BLaER1 (cell line): ENCODE data around the gene MAP3K7CL.

ENCODE experiments used
- H3K27ac ChIP-seq: shearing (Covaris generic); formaldehyde crosslinking; 2 replicates; pipeline ENCODE4 v1.8.1; 2022
- H3K27me3 ChIP-seq: shearing (Covaris generic); formaldehyde crosslinking; 2 replicates; pipeline ENCODE4 v1.8.1; 2022
- H3K36me3 ChIP-seq: shearing (Covaris generic); formaldehyde crosslinking; 2 replicates; pipeline ENCODE4 v1.8.1; 2022
- H3K4me1 ChIP-seq: shearing (Covaris generic); formaldehyde crosslinking; 2 replicates; pipeline ENCODE4 v1.8.1; 2022
- H3K4me2 ChIP-seq: shearing (Covaris generic); formaldehyde crosslinking; 2 replicates; pipeline ENCODE4 v1.8.1; 2022
- H3K4me3 ChIP-seq: shearing (Covaris generic); formaldehyde crosslinking; 2 replicates; pipeline ENCODE4 v1.8.1; 2022
- H3K9ac ChIP-seq: shearing (Covaris generic); formaldehyde crosslinking; 2 replicates; pipeline ENCODE4 v1.8.1; 2022
- H3K9me3 ChIP-seq: shearing (Covaris generic); formaldehyde crosslinking; 2 replicates; pipeline ENCODE4 v1.8.1; 2022
- H4K20me1 ChIP-seq: shearing (Covaris generic); formaldehyde crosslinking; 2 replicates; pipeline ENCODE4 v1.8.1; 2022
- Cebpa-rat ChIP-seq: shearing (Covaris generic); IDR thresholded peaks from 2 replicates; pipeline ENCODE4 v1.8.1; 2022

MAP3K7CL gene

GRCh38 chr21:29193901-29194300 is 63.5 kb downstream of the MAP3K7CL start:
- H3K4me3 ChIP-seq, result no peak overlapping the region
- no peaks in the 10 kb centered on the region for H3K36me3 ChIP-seq
- peaks cover 11% of the 10 kb centered on the region for H3K4me1 ChIP-seq
- no peak for TF ChIP-seq Cebpa-rat
- no peaks in the 10 kb centered on the region for H4K20me1 ChIP-seq
- no peak overlapping the region for H3K9ac ChIP-seq
- no peak overlapping the region for H3K27ac ChIP-seq
- H3K9me3 ChIP-seq, result peaks cover 19% of the 10 kb centered on the region; the same call in 1 of the 2 replicates
- H3K4me2 ChIP-seq, result no peak overlapping the region
- no peaks in the 10 kb centered on the region for H3K27me3 ChIP-seq

DNA sequence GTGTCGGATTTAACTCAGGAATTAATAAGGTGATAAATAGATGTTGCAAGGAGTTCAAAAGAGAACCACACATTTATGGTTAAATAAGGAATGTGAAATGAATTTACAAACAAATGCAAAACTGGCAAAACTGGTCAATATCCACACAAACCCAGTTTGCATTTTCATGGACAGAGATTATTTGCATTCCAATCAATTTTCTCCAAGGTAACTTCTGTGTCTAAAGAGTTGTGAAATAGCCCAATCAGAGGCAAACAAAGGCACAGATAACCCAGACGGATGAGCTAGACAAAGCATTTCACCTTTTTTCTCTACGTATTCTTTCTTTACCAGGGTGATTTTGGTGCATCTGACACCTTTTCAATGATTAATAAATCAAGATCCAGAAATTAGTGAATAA is 63.9 kb downstream of the MAP3K7CL start:
- no peak overlapping the region for H3K4me3 ChIP-seq
- no peak overlapping the region for H3K9ac ChIP-seq
- no peaks in the 10 kb centered on the region for H3K36me3 ChIP-seq
- H3K27me3 ChIP-seq, result no peaks in the 10 kb centered on the region
- H3K27ac ChIP-seq, result no peak overlapping the region
- no peak for TF ChIP-seq Cebpa-rat
- peaks cover 11% of the 10 kb centered on the region for H3K4me1 ChIP-seq
- peaks cover 24% of the 10 kb centered on the region; the same call in 1 of the 2 replicates for H3K9me3 ChIP-seq
- H4K20me1 ChIP-seq, result no peaks in the 10 kb centered on the region
- no peak overlapping the region for H3K4me2 ChIP-seq

- Histone ChIP-seq H3K4me3 (no peak overlapping the region), H4K20me1 (no peaks in the 10 kb centered on the region), H3K36me3 (no peaks in the 10 kb centered on the region), H3K4me1 (peaks cover 11% of the 10 kb centered on the region), H3K9me3 (peaks cover 29% of the 10 kb centered on the region; the same call in 1 of the 2 replicates), H3K27ac (no peak overlapping the region), H3K9ac (no peak overlapping the region), H3K27me3 (no peaks in the 10 kb centered on the region), H3K4me2 (no peak overlapping the region)
- no peak for TF ChIP-seq Cebpa-rat
Observed at GRCh38 chr21:29194847-29195246, 64.4 kb downstream of the MAP3K7CL start.

- no peak overlapping the region for H3K9ac ChIP-seq
Observed at GRCh38 chr21:29195981-29196669, 65.7 kb downstream of the MAP3K7CL start.

DNA sequence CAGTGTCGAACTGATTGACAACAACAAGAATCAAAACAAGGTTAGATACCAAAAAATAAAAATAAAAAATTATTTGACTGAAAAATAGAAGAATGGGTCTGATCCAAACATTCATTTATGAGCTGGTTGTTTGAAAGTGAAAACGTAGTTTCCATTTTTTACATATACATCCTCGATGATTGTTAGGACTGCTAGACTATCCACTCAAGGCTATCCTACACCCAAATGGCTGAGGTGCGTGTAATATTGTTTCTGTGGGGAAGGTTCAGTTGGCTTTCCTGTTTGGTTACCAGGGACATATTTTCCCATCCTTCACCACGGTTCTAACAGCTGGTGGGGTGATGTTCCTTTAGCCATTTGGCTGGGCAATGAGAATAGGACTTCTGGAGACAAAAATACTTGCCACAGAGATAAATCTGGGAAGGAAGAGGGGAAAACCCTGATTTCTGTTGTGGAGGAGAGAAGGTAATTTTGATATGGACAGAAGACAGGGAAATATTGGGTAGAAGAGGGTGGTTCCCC is 66.3 kb downstream of the MAP3K7CL start:
- peak overlapping the region; percentile 26 for H3K4me2 ChIP-seq
- no peak overlapping the region for H3K27ac ChIP-seq
- no peak overlapping the region for H3K4me3 ChIP-seq
- no peak overlapping the region for H3K9ac ChIP-seq
- no peaks in the 10 kb centered on the region for H3K36me3 ChIP-seq
- H3K4me1 ChIP-seq, result peaks cover 11% of the 10 kb centered on the region
- no peaks in the 10 kb centered on the region for H3K27me3 ChIP-seq
- peaks cover 40% of the 10 kb centered on the region for H3K9me3 ChIP-seq
- no peak for TF ChIP-seq Cebpa-rat
- H4K20me1 ChIP-seq, result no peaks in the 10 kb centered on the region

More at GRCh38 chr21:29195981-29196669, 65.7 kb downstream of the MAP3K7CL start:
- no peaks in the 10 kb centered on the region for H3K27me3 ChIP-seq
- H3K36me3 ChIP-seq, result no peaks in the 10 kb centered on the region
- H3K9me3 ChIP-seq, result peaks cover 36% of the 10 kb centered on the region
- peak overlapping the region; percentile 26 for H3K4me2 ChIP-seq
- H3K4me1 ChIP-seq, result peaks cover 11% of the 10 kb centered on the region
- no peak for TF ChIP-seq Cebpa-rat
- no peaks in the 10 kb centered on the region for H4K20me1 ChIP-seq
- H3K4me3 ChIP-seq, result no peak overlapping the region
- H3K27ac ChIP-seq, result no peak overlapping the region

DNA sequence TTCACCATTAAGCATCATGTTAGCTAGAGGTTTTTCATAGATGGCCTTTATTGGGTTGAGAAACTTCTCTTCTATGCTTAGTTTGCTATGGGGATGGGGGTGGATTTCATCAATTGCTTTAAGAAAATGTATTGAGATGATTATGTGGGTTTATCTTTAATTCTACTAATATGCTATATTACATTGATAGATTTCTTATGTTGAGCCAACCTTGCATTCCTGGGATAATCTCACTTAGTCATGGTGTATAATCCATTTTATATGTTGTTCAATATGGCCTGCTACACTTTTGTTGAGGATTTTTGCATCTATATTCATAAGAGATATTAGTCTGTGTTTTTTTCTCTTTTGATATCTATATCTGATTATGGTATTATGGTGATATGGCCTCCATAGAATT is 70.7 kb downstream of the MAP3K7CL start:
- peaks cover 8% of the 10 kb centered on the region for H3K4me1 ChIP-seq
- H3K27me3 ChIP-seq, result no peaks in the 10 kb centered on the region
- H3K9me3 ChIP-seq, result peaks cover 40% of the 10 kb centered on the region
- no peaks in the 10 kb centered on the region for H3K36me3 ChIP-seq
- H3K4me3 ChIP-seq, result no peak overlapping the region
- no peaks in the 10 kb centered on the region for H4K20me1 ChIP-seq
- no peak for TF ChIP-seq Cebpa-rat
- no peak overlapping the region for H3K27ac ChIP-seq
- H3K9ac ChIP-seq, result no peak overlapping the region
- no peak overlapping the region for H3K4me2 ChIP-seq

- Histone ChIP-seq H3K4me3 (no peak overlapping the region), H3K9me3 (peaks cover 10% of the 10 kb centered on the region), H4K20me1 (no peaks in the 10 kb centered on the region), H3K4me1 (no peaks in the 10 kb centered on the region), H3K36me3 (no peaks in the 10 kb centered on the region), H3K4me2 (no peak overlapping the region), H3K27ac (no peak overlapping the region), H3K9ac (no peak overlapping the region), H3K27me3 (no peaks in the 10 kb centered on the region)
- TF ChIP-seq Cebpa-rat, result no peak
Observed at GRCh38 chr21:29205009-29205408, 74.6 kb downstream of the MAP3K7CL start.

DNA sequence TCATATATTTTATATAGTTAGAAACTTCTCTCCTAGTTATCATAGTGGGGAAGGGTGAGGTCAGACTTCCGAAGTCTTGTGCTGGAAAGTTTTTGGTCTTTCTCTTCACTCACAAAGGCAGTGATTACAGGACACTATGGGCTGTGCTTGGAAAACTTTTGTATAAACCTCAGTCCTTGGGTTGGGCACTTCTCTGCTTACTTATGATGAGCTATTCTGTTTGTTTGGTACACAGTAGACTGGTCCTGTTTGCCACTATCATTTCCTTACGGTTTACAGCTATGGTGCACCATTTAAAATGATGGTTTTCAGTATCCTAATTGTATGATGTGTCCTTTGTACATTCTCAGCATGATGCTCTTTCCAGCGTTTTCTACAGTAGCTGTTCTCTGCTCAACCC is 75.5 kb downstream of the MAP3K7CL start:
- Histone ChIP-seq H3K27me3 (no peaks in the 10 kb centered on the region), H3K9ac (no peak overlapping the region), H3K36me3 (no peaks in the 10 kb centered on the region), H3K27ac (no peak overlapping the region), H3K9me3 (peaks cover 6% of the 10 kb centered on the region), H4K20me1 (no peaks in the 10 kb centered on the region), H3K4me3 (no peak overlapping the region), H3K4me1 (no peaks in the 10 kb centered on the region), H3K4me2 (no peak overlapping the region)
- no peak for TF ChIP-seq Cebpa-rat

- Histone ChIP-seq H3K9ac (no peak overlapping the region), H3K4me2 (no peak overlapping the region), H3K4me1 (no peaks in the 10 kb centered on the region), H3K4me3 (no peak overlapping the region), H4K20me1 (no peaks in the 10 kb centered on the region), H3K36me3 (no peaks in the 10 kb centered on the region), H3K9me3 (peaks cover 1% of the 10 kb centered on the region; the same call in 1 of the 2 replicates), H3K27me3 (no peaks in the 10 kb centered on the region), H3K27ac (no peak overlapping the region)
- TF ChIP-seq Cebpa-rat, result no peak
Observed at GRCh38 chr21:29206445-29206844, 76.0 kb downstream of the MAP3K7CL start.

DNA sequence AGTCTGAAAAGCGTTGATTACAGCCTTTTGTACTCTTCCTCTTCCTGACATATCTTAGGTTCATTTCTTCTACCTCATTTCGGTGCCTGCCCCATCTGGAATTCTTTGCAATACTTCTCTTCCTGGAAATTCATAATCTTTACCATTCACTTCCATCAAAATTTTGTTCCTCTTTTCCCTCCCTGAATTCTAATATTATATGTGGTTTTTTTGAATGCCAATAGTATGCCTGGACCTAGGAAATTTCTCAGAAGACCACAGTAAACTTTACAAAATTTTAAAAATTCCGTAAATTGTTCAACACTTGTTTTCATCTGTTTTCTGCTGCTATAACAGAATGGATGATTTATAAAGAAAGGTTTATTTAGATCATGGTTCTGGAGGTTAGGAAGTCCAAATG is 76.8 kb downstream of the MAP3K7CL start:
- TF ChIP-seq Cebpa-rat, result no peak
- Histone ChIP-seq H3K27ac (no peak overlapping the region), H3K36me3 (no peaks in the 10 kb centered on the region), H3K9me3 (no peaks in the 10 kb centered on the region), H3K4me3 (no peak overlapping the region), H3K9ac (no peak overlapping the region), H4K20me1 (no peaks in the 10 kb centered on the region), H3K4me2 (no peak overlapping the region), H3K27me3 (no peaks in the 10 kb centered on the region), H3K4me1 (no peaks in the 10 kb centered on the region)
